ENCODE data around the gene NOTCH1.

DNA sequence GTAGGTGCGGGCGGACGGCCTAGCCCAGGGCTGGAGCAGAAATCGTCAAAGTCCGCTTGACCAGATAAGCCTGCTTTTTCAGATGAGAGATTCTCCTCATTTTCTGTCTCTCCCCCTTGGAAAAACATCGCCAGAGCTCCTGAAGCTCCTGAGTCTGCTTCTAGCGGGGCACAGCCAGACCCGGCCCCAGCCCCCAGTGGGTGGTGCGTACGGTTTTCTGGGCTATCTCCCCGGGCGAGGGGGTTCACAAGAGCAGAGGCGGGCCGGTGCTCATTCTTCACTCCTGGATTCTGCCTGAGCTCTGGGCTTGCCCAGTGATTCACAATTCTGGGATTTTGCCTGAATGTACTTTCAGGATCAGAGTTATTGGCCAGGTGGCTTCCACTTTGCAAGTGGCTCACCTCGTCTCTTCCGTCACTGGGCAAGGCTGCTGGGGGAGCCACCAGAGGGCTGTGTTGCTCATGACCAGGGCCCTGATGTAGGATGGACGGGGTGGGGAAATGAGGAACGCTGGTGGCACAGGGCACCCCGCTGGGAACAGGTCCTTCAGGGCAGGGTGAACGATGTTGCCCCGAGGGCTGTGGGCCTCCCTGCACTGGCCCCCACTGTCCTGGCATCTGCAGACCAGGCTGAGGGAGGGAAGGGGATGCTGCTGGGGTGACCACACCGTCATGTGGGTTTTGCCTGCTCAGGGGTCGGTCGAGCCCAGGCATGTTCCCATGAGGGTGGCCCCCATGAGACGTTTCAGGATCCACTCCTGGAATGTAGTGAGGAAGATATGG lies 69.3 kb downstream of the NOTCH1 start:
- TF ChIP-seq CTCF (IDR thresholded peaks at IDR 0.05) = no peak
- no peak for TF ChIP-seq POLR2AphosphoS5 (IDR thresholded peaks at IDR 0.05)
- TF ChIP-seq EP300 (IDR thresholded peaks at IDR 0.05) = no peak
- TF ChIP-seq POLR2A (IDR thresholded peaks at IDR 0.05) = no peak
